KBM-7 (cell line): ENCODE data around the gene HPCAL1.

Experiments
- DNase-seq: peaks from one replicate; pipeline ENCODE4 v3.0.0-alpha.2; 2015
- in situ Hi-C: fragments of 300-500 bp; cut with MboI; formaldehyde crosslinking; loops from 2 replicates; pipeline ENCODE4 v1.14.3; 2020; ENCODE audit warnings: low sequenced_read_pairs, low pct_unique_long_range_greater_than_20kb, mixed read lengths

HPCAL1 gene

DNA sequence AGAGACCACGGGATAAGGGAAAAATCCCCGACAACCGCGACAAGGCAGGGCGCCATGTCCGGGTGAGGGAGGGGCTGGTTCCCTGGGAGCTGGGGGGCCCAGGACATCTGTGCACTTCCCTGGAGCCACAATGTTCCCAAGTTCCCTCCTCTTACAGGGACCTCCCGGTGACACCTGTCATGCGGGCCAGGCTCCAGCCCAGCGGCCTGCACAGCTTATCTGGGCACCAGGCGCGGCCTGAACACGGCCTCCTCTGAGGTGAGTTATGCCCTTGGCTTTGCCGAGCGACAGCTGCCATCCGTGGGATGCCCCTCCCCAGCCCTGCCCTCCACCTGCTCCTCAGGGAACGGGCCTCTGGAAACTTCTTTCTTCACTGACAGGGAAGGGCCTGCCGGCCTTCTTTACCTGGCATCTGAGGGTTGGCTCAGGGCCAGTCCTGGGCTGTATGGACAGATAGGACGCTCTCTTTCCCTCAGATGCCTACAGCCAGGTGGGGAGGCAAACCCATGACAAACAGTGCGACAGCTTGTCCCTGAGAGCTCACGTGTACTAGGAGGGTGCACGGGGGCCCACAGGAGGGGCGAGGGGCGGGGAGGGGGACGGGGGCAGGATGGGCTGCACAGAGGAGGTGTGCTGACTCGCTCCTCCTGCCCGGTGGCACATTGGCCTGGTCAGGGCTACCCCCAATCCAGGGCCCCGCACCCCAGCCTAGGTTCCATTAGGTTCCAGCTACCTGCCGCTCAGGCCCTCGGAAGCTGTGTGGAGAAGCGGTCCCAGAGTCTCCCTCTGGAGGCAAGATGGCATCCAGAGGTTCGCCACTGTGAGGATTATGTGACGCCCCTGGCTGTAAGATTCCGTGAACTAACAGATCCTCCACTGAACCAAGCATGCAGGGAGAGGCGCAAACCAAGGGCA lies 34.9 kb upstream of the HPCAL1 start:
- in situ Hi-C loops = no loop called here
- DNase-seq = no peak

DNA sequence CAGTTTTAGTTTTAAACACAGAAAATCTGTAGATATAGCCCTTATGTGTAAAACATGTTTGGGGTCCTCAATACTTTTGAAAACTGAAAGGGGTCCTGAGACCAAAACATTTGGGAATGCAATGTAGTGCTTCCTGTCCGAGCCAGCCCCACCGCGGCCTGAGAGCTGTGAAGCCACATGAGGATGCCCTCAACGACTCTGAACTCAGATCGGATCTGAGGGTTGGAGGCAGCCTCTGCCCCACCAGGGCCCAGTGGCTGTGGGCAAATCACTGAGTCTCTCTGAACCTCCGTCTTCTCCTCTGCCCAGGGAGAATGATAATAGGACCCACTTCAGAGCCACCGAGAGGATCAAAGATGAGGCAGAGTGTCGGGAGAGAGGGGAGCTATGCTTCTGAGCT lies 33.4 kb upstream of the HPCAL1 start:
- in situ Hi-C loops = no loop called here
- DNase-seq = no peak

DNA sequence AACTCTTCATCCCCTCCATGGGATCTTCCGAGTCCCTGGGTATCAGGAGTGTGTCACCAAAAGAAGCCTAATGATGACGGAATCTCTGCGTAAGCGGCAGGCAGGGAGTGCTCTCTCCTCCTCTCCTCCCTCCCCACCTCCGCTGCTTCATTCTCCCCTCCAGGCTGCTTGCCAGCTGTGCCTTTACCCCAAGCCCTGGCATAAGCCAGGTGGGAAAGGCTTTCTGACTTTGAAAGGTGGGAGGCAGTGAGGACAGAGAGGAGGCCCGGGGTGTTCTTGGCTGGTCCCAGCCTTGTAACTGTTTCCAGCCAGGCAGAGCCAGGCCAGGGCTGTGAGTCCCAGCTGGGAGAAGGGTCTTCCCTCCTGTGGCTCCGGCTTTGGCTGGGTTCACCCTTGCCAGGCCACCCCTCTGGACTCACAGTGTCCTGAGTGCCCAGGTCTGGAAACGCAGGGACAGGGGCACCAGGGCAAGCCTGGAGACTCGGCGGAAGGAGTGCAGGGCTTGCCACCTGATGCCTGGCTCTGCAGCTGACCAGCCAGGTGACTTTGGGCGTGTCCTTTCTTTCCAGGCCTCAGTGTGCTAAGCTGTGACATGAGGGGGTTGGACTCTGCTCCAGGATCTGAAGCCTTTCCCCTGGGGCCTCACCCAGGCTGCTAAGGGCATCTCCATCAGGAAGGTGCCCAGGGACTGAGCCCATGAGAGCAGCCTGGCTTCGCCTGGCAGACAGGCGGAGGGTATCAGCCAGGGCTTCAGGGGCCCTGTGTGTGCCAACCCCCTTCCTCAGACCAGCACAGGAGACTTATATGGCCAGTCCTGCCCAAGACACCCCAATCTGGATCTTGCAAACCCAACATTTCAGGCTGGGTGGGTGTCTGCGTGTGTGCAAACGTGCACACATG lies 32.7 kb upstream of the HPCAL1 start:
- in situ Hi-C loops = no loop called here
- no peak for DNase-seq

DNA sequence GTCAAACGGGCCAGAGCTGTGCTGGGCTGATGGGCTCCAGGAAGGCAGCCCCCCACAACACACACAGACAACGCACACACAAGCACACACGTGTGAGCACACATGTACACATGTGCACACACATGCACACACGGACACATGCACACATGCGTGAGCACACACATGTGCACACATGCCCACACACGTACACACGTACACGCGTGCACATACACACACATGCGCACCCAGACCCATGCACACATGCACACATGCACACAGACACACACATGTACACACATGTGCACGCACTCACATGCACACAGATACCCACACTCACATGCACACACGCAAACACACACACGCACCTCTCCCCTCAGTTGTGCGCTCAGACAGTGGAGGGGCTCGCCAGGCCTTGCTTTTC lies 31.2 kb upstream of the HPCAL1 start:
- in situ Hi-C loops = no loop called here

DNA sequence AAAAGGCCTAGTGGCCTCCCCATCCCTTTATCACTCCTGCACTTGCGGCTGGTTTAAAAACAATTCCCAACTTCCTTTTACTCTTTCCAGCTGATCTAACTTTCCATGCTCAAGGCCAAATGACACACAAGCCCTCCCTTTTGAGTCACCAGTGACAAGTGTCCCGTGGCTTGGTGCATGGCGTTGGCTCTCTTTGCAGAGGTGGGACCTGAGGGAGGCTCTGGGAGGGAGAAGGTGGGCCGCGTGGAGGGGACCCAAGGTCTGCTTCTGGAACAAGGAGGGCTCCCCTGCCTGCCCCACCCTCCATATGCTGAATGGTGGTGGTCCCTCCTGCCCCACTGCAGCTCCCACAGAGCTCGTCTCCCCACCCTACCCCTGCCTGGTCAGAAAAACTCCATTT lies 30.8 kb upstream of the HPCAL1 start:
- no peak for DNase-seq
- in situ Hi-C loops = no loop called here

More for the DNA sequence above, 31.2 kb upstream of the HPCAL1 start:
- DNase-seq = no peak

DNA sequence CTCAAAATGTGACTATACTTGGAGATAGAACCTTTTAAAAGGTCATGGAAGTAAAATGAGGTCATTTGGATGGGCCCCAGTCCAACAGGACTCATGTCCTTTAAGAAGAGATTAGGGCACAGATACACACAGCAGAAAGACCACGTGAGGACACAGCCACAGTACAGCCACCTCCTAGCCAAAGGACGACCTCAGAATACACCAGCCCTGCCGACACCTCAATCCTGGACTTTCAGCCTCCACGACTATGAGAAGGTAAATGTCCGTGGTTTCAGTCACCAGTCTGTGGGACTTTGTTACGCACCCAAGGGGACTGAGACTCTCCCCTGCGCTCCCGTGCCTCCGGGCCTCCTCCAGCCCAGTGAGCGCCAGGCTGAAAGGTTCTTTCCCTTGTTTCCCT lies 30.2 kb upstream of the HPCAL1 start:
- DNase-seq = no peak
- in situ Hi-C loops = no loop called here

DNA sequence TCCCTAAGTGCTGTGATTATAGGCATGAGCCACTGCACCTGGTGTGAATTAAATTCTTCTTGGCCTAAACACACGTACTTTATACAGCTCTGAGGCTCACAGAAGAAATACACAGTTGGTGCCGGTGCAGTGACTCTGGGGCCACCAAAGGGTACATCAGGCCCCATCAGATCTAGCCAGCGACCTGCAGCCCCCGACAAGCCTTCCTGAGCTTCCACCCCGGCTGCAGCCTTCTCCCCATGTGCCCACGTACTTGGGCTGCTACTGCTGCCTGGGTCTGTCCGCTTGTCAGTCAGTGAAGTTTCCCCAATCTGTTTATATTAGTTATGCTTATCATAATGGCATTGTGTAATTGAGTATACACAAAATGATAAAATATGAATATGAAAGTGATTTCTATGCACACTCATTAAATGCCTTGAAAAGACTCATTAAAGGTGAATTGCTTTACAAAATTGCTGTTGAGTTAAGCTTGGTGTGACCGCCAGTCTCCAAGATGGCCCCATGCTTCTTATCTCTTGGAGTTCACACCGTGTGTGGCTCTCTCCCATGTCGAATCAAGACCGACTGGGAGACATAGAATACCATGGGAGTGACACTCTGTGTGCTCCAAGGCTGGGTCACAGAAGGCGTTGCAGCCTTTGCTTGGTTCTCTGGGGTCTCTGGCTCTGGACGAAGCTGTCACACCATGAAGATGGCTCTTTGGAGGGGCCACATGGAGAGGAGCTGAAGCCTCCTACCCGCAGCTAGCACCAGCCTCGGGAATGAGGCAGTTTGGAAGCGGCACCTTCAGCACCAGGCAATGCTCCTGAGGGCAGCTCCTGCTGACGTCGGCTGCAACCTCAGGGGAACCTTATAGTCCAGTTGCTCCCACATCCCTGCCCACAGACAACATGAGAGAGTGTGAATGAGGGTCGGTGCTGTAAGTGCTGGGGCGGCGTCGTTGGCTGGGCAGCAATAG lies 29.2 kb upstream of the HPCAL1 start:
- in situ Hi-C loops = no loop called here
- DNase-seq = no peak

DNA sequence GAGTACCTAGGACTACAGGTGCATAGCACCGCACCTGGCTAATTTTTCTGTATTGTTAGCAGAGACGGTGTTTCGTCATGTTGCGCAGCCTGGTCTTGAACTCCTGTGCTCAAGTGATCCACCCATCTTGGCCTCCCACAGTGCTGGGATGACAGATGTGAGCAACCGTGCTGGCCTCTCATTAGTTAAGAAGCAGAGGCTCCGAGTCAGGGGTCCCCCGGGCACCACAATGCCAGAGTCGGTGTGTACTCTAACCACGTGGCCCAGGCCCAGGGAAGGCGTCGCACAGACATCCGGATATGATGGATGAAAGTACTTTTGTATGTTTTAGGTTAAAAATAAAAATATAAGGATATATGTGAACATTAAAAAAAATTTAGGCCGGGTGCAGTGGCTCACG lies 28.3 kb upstream of the HPCAL1 start:
- in situ Hi-C loops = no loop called here
- DNase-seq = no peak

DNA sequence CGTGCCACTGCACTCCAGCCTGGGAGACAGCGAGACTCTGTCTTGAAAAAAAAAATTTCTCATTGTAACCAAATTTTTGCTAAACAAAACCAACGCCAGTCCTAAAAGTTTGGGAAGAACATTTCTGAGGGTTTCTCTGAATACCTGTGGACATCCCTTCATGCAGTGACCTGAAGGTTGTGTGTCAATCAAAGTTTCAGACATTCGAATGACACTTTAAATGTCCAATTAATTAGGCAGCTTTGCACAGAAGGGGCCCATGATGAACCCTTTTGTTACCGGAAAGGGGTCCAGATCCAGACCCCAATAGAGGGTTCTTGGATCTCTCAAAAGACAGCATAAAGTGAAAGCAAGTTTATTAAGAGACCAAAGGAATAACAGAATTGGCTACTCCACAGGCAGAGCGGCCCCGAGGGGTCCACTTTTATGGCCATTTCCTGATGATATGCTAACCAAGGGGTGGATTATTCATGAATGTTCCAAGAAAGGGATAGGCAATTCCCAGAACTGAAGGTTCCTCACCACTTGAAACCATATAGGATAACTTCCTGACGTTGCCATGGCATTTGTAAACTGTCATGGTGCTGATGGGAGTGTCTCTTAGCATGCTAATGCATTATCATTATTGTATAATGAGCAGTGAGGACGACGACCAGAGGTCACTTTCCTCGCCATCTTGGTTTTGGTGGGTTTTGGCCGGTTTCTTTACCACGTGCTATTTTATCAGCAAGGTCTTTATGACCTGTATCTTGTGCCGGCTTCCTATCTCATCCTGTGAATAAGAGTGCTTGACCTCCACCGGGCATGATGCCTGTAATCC lies 27.5 kb upstream of the HPCAL1 start:
- no peak for DNase-seq
- in situ Hi-C loops = no loop called here

DNA sequence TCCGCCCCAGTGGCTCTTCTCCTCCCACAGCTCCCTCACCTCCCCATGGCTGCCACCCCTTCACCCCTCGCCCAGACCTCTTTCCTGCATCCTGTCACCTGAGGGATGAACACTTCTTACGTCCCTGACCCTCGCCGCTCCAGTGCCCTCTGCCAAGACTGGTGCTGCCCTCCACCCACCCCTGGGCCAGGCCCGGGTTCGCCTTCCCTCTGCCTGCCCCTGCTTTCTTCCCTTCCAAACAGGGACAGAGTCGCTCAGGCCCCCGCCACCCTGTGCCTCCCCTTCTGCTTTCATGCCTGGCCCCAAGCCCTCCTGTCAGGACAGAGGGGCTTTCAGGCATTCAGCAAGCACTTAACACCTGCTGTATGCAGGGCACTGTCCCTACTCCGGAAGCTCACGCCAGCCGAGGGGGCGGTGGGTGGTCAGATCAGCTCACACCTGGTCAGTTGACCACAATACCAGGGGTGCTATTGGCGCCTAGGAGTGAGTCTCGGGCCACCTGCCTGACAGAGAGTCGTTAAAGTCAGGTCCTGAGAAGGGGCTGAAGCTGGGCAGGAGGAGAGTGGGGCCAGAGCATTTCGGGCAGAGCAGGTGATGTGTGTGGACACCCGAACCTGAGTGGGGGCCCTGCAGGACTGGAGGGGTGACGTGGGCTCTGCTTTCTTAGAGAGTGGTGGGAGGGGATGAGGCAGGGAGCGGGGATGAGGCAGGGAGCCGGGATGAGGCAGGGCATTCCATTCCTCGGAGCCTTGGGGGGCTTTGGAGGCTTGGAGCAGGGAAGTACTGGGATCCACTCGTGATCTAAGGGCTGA lies 26.0 kb upstream of the HPCAL1 start:
- no peak for DNase-seq
- in situ Hi-C loops = no loop called here

DNA sequence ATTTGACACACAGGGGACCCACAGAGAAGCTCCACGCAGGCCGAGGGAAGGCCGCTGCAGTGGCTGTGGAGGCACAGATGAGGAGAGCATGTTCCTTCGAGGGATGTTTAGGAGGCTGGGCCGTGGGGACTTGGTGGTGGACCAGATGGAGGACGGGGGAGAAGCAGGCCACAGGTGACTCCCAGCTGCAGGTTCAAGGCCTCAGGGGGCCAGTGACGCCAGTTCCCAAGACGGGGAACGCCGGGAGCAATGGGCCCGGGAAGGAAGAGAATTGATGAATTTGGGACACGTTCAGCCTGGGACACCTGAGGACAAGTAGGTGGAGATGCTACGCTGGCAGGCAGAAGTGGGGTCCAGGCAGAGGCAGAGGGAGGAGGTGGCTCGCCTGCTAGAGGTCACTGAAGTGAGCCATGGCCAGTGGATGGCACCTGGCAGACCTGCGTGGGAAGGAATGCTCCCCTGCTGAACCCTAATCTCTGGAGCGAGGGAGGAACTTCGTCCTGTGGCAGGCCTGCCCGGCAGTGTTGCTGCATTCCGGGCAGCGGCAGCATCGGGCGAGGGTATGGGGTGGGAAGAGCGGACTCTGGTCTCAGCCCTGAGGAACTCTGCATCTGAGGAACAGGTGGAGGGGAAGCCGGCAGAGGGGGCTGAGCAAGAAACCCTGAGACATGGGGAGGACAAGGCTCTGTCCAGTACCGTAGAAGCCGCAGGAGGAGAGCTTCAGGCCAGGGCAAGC lies 25.2 kb upstream of the HPCAL1 start:
- DNase-seq = no peak
- in situ Hi-C loops = no loop called here

DNA sequence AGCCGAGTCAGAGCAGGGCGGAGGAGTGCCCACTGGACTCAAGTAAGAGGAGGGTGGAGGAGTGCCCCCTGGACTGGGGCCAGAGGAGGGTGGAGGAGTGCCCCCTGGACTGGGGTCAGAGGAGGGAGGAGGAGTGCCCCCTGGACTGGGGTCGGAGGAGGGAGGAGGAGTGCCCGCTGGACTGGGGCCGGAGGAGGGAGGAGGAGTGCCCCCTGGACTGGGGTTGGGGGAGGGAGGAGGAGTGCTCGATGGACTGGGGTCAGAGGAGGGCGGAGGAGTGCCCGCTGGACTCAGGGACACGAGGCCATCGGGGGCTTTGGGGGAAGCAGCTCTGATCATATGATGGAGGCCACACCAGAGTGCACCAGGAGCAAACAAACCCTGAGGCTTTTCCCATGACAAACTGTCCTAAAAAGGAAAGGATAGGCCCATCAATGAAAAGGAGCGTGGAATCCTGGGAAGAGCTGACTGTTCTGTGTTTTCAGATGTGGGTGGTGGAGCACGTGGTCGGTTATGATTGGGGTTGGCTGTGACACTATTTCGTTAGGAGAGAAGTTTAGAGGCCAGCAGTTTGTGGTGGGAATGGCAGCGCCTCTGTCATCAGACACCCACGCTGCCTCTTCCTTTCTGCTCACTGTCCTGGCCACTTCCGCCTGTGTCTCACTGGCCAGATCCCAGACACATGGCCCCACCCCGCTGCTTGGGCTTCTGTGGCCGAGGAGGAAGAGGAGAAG lies 24.5 kb upstream of the HPCAL1 start:
- peak; percentile 90 for DNase-seq
- in situ Hi-C loops = no loop called here

DNA sequence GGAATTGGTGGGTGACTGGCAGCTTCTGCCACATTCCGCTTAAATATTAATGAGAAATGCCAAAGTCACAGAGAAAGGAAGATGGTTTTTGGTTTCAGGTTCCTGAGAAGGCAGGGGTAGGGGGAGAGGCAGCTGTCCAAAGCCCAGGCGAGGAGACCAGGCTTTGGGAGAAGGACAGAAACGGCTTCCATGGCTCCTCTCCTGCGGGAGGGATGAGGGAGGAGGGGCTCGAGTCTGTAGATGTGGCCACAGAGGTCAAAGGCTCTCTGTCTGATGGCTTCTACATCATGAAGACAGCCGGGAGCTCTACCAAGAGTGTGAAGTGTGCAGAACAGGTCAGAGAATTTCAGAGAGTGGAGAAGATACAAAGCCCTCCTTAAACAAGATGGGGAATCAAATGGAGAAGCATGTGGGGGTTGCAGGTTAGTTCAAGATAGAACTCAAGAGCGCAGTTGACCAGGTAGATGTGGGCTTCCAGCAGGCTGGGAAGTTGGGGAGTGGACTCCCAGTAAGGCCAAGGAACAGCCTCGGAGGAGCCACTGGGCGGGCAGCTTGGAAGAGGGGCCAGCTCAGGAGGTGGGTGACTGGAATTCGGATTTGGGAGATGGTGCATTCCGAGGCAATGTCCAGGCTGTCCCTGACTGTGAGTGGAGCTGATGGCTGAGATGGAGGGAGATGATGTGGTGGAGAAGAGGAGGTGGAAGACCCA lies 23.8 kb upstream of the HPCAL1 start:
- in situ Hi-C loops = no loop called here
- DNase-seq = no peak

DNA sequence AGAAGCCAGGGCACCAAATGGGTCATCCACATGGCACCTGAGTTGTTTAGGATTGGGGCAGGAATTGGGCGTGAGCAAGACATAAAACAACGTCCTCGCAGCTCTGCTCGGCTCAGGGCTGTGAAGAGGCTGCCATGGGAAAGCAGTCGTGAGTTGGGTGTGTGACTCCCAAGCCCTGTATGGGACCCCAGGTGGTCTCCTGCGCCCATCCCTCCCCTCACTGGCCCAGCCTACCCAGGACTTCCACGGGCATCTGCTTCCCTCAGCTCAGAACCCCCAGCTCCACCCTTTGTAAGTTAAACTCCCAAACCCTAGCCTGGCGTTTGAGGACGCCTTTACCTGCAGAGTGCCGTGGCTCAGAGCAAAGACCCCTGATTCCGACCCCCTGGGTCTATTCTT lies 23.2 kb upstream of the HPCAL1 start:
- DNase-seq = no peak
- in situ Hi-C loops = no loop called here

DNA sequence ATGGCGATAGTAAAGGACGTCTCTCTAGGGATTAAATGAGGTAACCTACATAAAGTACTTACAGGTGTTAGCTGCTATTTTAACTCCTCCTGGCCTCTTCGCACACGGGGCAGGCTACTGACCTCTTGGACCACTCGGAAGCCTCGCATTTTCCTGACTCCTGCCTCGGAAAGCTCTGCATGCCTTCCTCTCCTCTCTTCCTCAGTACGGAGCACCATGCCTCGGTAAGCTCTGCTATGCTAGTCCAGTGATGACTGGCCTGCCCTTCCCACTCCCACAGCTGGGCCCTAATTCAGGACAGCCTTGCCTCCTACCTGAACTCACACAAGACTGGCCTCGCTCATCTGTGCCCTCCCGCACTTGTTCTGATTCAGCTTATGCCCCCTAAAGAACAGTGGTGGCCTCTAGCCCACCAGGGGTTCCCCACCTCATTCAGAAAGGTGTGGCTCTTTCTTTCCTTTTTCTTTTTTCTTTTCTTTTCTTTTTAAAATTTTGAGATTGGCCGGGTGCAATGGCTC lies 22.7 kb upstream of the HPCAL1 start:
- in situ Hi-C loops = no loop called here

DNA sequence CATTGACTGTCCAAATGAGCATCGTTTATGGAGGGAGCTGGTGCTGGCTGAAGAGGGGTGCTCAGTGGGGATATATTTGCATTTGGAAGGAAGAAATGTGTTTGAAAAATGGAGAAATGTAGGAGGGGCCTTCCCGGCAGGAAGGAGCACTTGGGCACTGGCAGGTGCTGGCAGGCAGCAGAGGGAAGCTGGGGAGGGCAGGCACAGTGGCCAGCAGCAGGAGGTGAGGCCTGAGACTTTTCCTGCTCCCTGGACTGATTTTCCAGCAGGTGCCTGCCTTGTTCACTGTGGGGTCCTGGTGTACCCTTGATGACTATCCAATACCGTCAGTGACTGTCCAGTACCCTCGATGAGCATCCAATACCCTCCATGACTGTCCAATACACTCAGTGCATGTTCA lies 20.8 kb upstream of the HPCAL1 start:
- in situ Hi-C loops = no loop called here
- no peak for DNase-seq

More for the DNA sequence above, 22.7 kb upstream of the HPCAL1 start:
- no peak for DNase-seq
